Liver (tissue), 9 donors: ENCODE data around the gene CEMIP. TPM values are rescaled to one million over a fixed set of nuclear protein-coding genes. Genes with fewer than 3 reads are reported as not detected.

ENCODE experiments used
- DNase-seq: peaks from one replicate; pipeline ENCODE4 v3.0.0-alpha.2; 2017; ENCODE audit warnings: low spot score
- H3K27ac ChIP-seq, 2 donors: one replicate each; pipeline ENCODE4 v1.7.0; 2013; ENCODE audit warnings: inconsistent platforms in 2 of 2, low read length in 2 of 2, control low read depth in 1 of 2, low read depth in 1 of 2, mild to moderate bottlenecking in 1 of 2
- H3K27me3 ChIP-seq, 4 donors: one replicate each; pipeline versions ENCODE4 v1.6.1 to v1.7.0; 2013; ENCODE audit warnings: low read length in 3 of 4, inconsistent platforms in 1 of 4, mild to moderate bottlenecking in 1 of 4, moderate library complexity in 1 of 4; ENCODE audit not compliant: control insufficient read depth in 4 of 4, insufficient read depth in 4 of 4
- H3K36me3 ChIP-seq, 4 donors: one replicate each; pipeline versions ENCODE4 v1.6.1 to v1.7.0; 2013; ENCODE audit warnings: low read length in 3 of 4, mild to moderate bottlenecking in 3 of 4, low read depth in 1 of 4, moderate library complexity in 1 of 4; ENCODE audit not compliant: control insufficient read depth in 4 of 4, insufficient read depth in 3 of 4
- H3K4me1 ChIP-seq, 4 donors: one replicate each; pipeline versions ENCODE4 v1.6.1 to v1.7.0; 2013; ENCODE audit warnings: low read length in 3 of 4, mild to moderate bottlenecking in 3 of 4, moderate library complexity in 1 of 4; ENCODE audit not compliant: control insufficient read depth in 4 of 4, insufficient read depth in 4 of 4
- H3K4me3 ChIP-seq, 3 donors: one replicate each; pipeline versions ENCODE4 v1.6.1 to v1.7.0; 2013; ENCODE audit warnings: low read length in 3 of 3, control low read depth in 1 of 3, low read depth in 1 of 3, mild to moderate bottlenecking in 1 of 3
- H3K9ac ChIP-seq, 2 donors: one replicate each; pipeline ENCODE4 v1.7.0; 2013; ENCODE audit warnings: low read length in 2 of 2, mild to moderate bottlenecking in 2 of 2, moderate library complexity in 2 of 2, control low read depth in 1 of 2, low read depth in 1 of 2
- H3K9me3 ChIP-seq, 4 donors: one replicate each; pipeline versions ENCODE4 v1.6.1 to v1.7.0; 2013; ENCODE audit warnings: low read length in 3 of 4; ENCODE audit not compliant: control insufficient read depth in 4 of 4
- EGR1 ChIP-seq, 2 donors: IDR thresholded peaks; 2 replicates each; pipeline ENCODE4 v1.6.1; 2016 to 2018; ENCODE audit warnings: antibody characterized with exemption in 2 of 2, low read depth in 2 of 2
- FOXA2 ChIP-seq: IDR thresholded peaks from 2 replicates; pipeline ENCODE4 v1.6.1; 2016; ENCODE audit warnings: antibody characterized with exemption
- GABPA ChIP-seq, 2 donors: IDR thresholded peaks in 1 of 2; conservative IDR thresholded peaks in 1 of 2; 2 replicates each; pipeline ENCODE4 v1.6.1; 2016; ENCODE audit warnings: antibody characterized with exemption in 2 of 2, mild to moderate bottlenecking in 1 of 2, moderate library complexity in 1 of 2
- HNF4A ChIP-seq, 2 donors: conservative IDR thresholded peaks; 2 replicates each; pipeline ENCODE4 v1.6.1; 2016; ENCODE audit warnings: antibody characterized with exemption in 2 of 2, mild to moderate bottlenecking in 2 of 2
- HNF4G ChIP-seq: IDR thresholded peaks from 2 replicates; pipeline ENCODE4 v1.6.1; 2016; ENCODE audit warnings: antibody characterized with exemption
- RAD21 ChIP-seq, 2 donors: IDR thresholded peaks; 2 replicates each; pipeline ENCODE4 v1.6.1; 2016; ENCODE audit warnings: antibody characterized with exemption in 2 of 2, mild to moderate bottlenecking in 2 of 2
- RXRA ChIP-seq, 2 donors: IDR thresholded peaks; 2 replicates each; pipeline ENCODE4 v1.6.1; 2017 to 2018; ENCODE audit warnings: antibody characterized with exemption in 2 of 2, mild to moderate bottlenecking in 1 of 2
- SP1 ChIP-seq: IDR thresholded peaks from 2 replicates; pipeline ENCODE4 v1.6.1; 2018; ENCODE audit warnings: antibody characterized with exemption, mild to moderate bottlenecking
- TAF1 ChIP-seq: conservative IDR thresholded peaks from 2 replicates; pipeline ENCODE4 v1.6.1; 2016; ENCODE audit warnings: antibody characterized with exemption, mild to moderate bottlenecking
- YY1 ChIP-seq: IDR thresholded peaks from 2 replicates; pipeline ENCODE4 v1.6.1; 2016; ENCODE audit warnings: antibody characterized with exemption, mild to moderate bottlenecking
- WGBS: extraction: QIAGEN DNeasy Blood & Tissue Kit; methylation state at CpG from one replicate; pipeline ENCODE4 v1.1.7; 2013; 5-methylcytosine and 5-hydroxymethylcytosine counted together
- polyA plus RNA-seq, 2 donors: library from polyadenylated mRNA; stranded (reverse) in 1 of 2; unstranded in 1 of 2; fragments of 200-250 nt in 1 of 2; fragments of >200 nt in 1 of 2; fragmentation: Nextera tagmentation in 1 of 2; extraction: Ambion mirVana in 1 of 2; gene quantifications; one replicate each; pipeline versions ENCODE4 v1.2.1 to v1.2.3, GENCODE V29; 2013 to 2015
- total RNA-seq, 2 donors: library from RNA; depleted of rRNA; stranded (reverse); fragments of >200 nt; gene quantifications; one replicate each; pipeline ENCODE4 v1.2.3, GENCODE V29; 2014
- TF ChIP-seq, protein P1 (sequence below): IDR thresholded peaks from 2 replicates; pipeline ENCODE4 v1.6.1; 2016; ENCODE audit warnings: antibody characterized with exemption, mild to moderate bottlenecking
- TF ChIP-seq, protein P2 (sequence below): IDR thresholded peaks from 2 replicates; pipeline ENCODE4 v1.6.1; 2016; ENCODE audit warnings: antibody characterized with exemption
- TF ChIP-seq, protein P3 (sequence below): IDR thresholded peaks from 2 replicates; pipeline ENCODE4 v1.6.1; 2016; ENCODE audit warnings: antibody characterized with exemption
- TF ChIP-seq, protein P4 (sequence below): IDR thresholded peaks from 2 replicates; pipeline ENCODE4 v1.6.1; 2016; ENCODE audit warnings: antibody characterized with exemption
- donor health status: healthy.
- donor health status: healthy.
- donor health status: healthy.
- donor health status: healthy.
- donor health status: healthy.

Gene CEMIP
- total and polyA plus RNA-seq, 4 donors, result under 0.01 to 0.89 (median 0.21) TPM

DNA sequence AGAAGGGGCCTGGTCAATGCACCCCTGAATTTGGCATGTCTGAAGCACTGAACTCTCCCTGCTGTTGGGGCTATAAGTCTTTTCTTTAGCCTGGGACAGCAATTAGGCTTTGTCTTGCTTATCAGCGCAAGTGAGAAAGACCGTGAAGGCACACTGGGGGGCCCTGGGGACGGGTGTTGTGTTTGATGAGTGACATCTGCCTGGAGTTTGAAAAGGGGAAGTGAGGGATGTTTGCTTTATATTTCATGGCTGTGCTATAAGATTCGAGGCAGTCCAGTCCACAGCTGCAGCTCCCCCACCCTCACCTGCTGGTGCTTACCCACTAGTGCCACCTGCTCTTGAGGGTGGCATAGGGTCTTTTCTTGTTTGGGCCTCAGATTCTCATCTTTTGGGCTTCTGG lies 44.8 kb downstream of the CEMIP start:
- H3K36me3 ChIP-seq, result no peaks in the 10 kb centered on the region
- TF ChIP-seq, protein P1, sequence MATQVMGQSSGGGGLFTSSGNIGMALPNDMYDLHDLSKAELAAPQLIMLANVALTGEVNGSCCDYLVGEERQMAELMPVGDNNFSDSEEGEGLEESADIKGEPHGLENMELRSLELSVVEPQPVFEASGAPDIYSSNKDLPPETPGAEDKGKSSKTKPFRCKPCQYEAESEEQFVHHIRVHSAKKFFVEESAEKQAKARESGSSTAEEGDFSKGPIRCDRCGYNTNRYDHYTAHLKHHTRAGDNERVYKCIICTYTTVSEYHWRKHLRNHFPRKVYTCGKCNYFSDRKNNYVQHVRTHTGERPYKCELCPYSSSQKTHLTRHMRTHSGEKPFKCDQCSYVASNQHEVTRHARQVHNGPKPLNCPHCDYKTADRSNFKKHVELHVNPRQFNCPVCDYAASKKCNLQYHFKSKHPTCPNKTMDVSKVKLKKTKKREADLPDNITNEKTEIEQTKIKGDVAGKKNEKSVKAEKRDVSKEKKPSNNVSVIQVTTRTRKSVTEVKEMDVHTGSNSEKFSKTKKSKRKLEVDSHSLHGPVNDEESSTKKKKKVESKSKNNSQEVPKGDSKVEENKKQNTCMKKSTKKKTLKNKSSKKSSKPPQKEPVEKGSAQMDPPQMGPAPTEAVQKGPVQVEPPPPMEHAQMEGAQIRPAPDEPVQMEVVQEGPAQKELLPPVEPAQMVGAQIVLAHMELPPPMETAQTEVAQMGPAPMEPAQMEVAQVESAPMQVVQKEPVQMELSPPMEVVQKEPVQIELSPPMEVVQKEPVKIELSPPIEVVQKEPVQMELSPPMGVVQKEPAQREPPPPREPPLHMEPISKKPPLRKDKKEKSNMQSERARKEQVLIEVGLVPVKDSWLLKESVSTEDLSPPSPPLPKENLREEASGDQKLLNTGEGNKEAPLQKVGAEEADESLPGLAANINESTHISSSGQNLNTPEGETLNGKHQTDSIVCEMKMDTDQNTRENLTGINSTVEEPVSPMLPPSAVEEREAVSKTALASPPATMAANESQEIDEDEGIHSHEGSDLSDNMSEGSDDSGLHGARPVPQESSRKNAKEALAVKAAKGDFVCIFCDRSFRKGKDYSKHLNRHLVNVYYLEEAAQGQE, result no peak
- TF ChIP-seq, protein P2, sequence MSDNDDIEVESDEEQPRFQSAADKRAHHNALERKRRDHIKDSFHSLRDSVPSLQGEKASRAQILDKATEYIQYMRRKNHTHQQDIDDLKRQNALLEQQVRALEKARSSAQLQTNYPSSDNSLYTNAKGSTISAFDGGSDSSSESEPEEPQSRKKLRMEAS, result no peak
- TF ChIP-seq EGR1 (IDR thresholded peaks at IDR 0.05; ENCODE audit: low read depth in 2 of 2), result no peak
- H3K9ac ChIP-seq, result no peak overlapping the region
- 66% methylated on average over 4 of the region's 4 CpGs for WGBS
- H3K9me3 ChIP-seq, result no peaks in the 10 kb centered on the region
- no peak overlapping the region for H3K27ac ChIP-seq
- no peaks in the 10 kb centered on the region for H3K4me1 ChIP-seq
- peaks cover 0 to 6% (median 0%) of the 10 kb centered on the region in 4 donors for H3K27me3 ChIP-seq
- no peak for DNase-seq
- H3K4me3 ChIP-seq, result no peak overlapping the region

DNA sequence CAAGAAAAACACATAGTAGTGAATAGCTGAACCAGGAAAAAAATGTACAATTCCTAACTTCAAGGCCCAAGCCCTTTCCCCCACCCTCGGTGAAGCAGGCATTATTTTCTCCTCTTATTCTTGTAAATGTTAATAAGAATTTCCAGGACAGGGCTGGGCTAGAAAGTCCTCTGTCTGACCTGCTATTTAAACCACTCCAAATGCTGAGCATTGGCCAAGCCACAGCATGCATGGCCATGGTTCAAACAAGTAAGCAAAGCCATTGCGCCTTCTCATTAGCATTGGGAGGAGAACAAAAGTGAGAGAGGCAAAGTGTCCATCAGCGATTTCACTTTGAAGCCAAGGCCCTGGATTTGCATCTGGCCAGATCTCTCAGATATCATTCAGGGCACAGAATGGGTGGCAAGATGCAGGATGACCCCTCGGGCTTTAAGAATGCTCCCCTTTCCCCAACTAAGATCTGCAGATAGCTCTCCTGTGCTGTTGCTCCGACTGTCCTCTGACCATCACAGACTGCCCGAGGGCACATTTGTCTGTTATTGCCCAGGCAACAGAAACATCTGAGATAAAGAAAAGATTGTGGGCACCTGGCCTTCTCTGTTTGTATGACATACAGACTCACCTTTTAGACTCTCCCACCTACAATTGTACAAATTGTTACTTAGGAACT lies 46.3 kb downstream of the CEMIP start:
- H3K4me3 ChIP-seq, result no peak overlapping the region
- no peak overlapping the region for H3K27ac ChIP-seq
- no peaks in the 10 kb centered on the region for H3K36me3 ChIP-seq
- H3K27me3 ChIP-seq, result peaks cover 0 to 6% (median 0%) of the 10 kb centered on the region in 4 donors
- H3K4me1 ChIP-seq, result no peaks in the 10 kb centered on the region
- TF ChIP-seq GABPA (IDR thresholded peaks at IDR 0.05 in 1 of 2, conservative IDR thresholded peaks at IDR 0.05 in 1 of 2) (no peak), EGR1 (IDR thresholded peaks at IDR 0.05; ENCODE audit: low read depth in 2 of 2) (no peak), RXRA (IDR thresholded peaks at IDR 0.05) (no peak), FOXA2 (no peak), RAD21 (IDR thresholded peaks at IDR 0.05) (no peak), YY1 (no peak), HNF4G (no peak), SP1 (no peak), TAF1 (no peak), HNF4A (conservative IDR thresholded peaks at IDR 0.05) (no peak)
- TF ChIP-seq, protein P3, sequence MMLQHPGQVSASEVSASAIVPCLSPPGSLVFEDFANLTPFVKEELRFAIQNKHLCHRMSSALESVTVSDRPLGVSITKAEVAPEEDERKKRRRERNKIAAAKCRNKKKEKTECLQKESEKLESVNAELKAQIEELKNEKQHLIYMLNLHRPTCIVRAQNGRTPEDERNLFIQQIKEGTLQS, result no peak
- TF ChIP-seq, protein P4, sequence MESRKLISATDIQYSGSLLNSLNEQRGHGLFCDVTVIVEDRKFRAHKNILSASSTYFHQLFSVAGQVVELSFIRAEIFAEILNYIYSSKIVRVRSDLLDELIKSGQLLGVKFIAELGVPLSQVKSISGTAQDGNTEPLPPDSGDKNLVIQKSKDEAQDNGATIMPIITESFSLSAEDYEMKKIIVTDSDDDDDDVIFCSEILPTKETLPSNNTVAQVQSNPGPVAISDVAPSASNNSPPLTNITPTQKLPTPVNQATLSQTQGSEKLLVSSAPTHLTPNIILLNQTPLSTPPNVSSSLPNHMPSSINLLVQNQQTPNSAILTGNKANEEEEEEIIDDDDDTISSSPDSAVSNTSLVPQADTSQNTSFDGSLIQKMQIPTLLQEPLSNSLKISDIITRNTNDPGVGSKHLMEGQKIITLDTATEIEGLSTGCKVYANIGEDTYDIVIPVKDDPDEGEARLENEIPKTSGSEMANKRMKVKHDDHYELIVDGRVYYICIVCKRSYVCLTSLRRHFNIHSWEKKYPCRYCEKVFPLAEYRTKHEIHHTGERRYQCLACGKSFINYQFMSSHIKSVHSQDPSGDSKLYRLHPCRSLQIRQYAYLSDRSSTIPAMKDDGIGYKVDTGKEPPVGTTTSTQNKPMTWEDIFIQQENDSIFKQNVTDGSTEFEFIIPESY, result no peak
- TF ChIP-seq, protein P1, result no peak
- no peak overlapping the region for H3K9ac ChIP-seq
- no peaks in the 10 kb centered on the region for H3K9me3 ChIP-seq
- WGBS, result 81% methylated on average over 6 of the region's 6 CpGs
- DNase-seq, result no peak
